Neural crest cell (in vitro differentiated cells): ENCODE results near the gene CORO2A. TPM values are rescaled to one million over a fixed set of nuclear protein-coding genes. Genes with fewer than 3 reads are reported as not detected.

Experiments used
- DNase-seq: peaks from one replicate; pipeline ENCODE4 v3.0.0; 2021; ENCODE audit warnings: low read depth, mixed read lengths, low spot score
- H3K27ac Mint-ChIP-seq: one replicate; pipeline ENCODE4 v1.8.0; 2021; ENCODE audit warnings: mild to moderate bottlenecking, mixed read lengths; ENCODE audit not compliant: unreplicated experiment
- H3K27me3 Mint-ChIP-seq: 2 replicates; pipeline ENCODE4 v1.8.0; 2021; ENCODE audit warnings: low read depth, mild to moderate bottlenecking, mixed read lengths
- H3K36me3 Mint-ChIP-seq: 2 replicates; pipeline ENCODE4 v1.8.0; 2021; ENCODE audit warnings: low read depth, mild to moderate bottlenecking, mixed read lengths
- H3K4me1 Mint-ChIP-seq: 2 replicates; pipeline ENCODE4 v1.8.0; 2021; ENCODE audit warnings: mixed read lengths
- H3K4me3 Mint-ChIP-seq: one replicate; pipeline ENCODE4 v1.8.0; 2021; ENCODE audit warnings: mild to moderate bottlenecking, mixed read lengths
- H3K9me3 Mint-ChIP-seq: 2 replicates; pipeline ENCODE4 v1.8.0; 2021; ENCODE audit warnings: mixed read lengths
- total RNA-seq: library from RNA; stranded (reverse); gene quantifications from 2 replicates; pipeline ENCODE4 v1.2.1, GENCODE V29; 2021
- TF ChIP-seq, protein P1 (sequence below): fragments of 200-600 bp; sonication (generic); conservative IDR thresholded peaks from 2 replicates; pipeline ENCODE4 v1.5.0; 2021; ENCODE audit warnings: antibody characterized with exemption, mild to moderate bottlenecking

The CORO2A gene
- total RNA-seq, 1 donor from 2014 or later: 9.3 TPM

DNA sequence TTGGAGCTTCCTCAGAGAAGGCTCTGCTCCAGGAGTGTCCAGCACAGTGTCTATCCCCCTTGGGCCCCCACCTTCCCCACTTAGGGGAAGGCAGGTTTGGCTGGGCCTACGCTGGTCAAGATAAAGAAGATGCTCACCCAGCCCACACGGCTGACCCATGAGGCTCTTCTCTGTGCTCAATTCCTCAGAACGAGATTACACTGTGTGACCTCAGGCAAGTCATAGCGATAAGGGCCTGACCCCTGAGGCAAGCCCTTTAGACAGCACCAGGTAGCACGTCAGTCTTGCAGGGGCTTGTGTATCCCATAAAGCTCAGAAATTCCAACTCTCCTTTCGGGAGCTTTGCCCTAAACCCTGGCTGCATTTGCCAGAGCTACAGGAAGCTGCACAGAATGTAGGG, 32.6 kb downstream of the CORO2A start:
- TF ChIP-seq, protein P1, sequence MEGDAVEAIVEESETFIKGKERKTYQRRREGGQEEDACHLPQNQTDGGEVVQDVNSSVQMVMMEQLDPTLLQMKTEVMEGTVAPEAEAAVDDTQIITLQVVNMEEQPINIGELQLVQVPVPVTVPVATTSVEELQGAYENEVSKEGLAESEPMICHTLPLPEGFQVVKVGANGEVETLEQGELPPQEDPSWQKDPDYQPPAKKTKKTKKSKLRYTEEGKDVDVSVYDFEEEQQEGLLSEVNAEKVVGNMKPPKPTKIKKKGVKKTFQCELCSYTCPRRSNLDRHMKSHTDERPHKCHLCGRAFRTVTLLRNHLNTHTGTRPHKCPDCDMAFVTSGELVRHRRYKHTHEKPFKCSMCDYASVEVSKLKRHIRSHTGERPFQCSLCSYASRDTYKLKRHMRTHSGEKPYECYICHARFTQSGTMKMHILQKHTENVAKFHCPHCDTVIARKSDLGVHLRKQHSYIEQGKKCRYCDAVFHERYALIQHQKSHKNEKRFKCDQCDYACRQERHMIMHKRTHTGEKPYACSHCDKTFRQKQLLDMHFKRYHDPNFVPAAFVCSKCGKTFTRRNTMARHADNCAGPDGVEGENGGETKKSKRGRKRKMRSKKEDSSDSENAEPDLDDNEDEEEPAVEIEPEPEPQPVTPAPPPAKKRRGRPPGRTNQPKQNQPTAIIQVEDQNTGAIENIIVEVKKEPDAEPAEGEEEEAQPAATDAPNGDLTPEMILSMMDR: no peak
- DNase-seq: no peak
- H3K4me1 Mint-ChIP-seq: peaks cover 6% of the 10 kb centered on the region
- no peak overlapping the region for H3K27ac Mint-ChIP-seq
- no peaks in the 10 kb centered on the region for H3K9me3 Mint-ChIP-seq
- H3K36me3 Mint-ChIP-seq: no peaks in the 10 kb centered on the region
- no peak overlapping the region for H3K4me3 Mint-ChIP-seq
- H3K27me3 Mint-ChIP-seq: no peaks in the 10 kb centered on the region

DNA sequence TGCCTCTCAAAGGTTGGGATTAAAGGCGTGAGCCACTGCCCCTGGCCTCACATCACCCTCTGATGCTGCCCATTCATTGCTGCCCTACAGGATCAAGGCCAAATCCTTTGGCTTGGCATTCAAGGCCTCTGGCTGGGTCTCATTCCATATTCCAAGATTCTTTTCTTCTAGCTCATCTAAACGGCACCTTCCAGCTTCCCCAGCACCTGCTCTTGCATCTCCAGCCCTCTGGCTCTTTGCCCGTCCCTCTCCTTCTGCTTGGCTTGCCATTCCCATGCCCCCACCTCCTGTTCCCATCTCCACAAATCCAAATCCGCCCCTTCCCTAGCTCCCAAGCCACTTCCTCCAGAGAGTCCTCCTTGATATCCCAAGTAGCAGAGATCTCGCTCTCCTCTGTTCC, 33.1 kb downstream of the CORO2A start:
- H3K4me1 Mint-ChIP-seq: peaks cover 6% of the 10 kb centered on the region
- no peaks in the 10 kb centered on the region for H3K36me3 Mint-ChIP-seq
- no peak overlapping the region for H3K4me3 Mint-ChIP-seq
- DNase-seq: no peak
- no peaks in the 10 kb centered on the region for H3K9me3 Mint-ChIP-seq
- H3K27ac Mint-ChIP-seq: no peak overlapping the region
- no peaks in the 10 kb centered on the region for H3K27me3 Mint-ChIP-seq
- TF ChIP-seq, protein P1: no peak

DNA sequence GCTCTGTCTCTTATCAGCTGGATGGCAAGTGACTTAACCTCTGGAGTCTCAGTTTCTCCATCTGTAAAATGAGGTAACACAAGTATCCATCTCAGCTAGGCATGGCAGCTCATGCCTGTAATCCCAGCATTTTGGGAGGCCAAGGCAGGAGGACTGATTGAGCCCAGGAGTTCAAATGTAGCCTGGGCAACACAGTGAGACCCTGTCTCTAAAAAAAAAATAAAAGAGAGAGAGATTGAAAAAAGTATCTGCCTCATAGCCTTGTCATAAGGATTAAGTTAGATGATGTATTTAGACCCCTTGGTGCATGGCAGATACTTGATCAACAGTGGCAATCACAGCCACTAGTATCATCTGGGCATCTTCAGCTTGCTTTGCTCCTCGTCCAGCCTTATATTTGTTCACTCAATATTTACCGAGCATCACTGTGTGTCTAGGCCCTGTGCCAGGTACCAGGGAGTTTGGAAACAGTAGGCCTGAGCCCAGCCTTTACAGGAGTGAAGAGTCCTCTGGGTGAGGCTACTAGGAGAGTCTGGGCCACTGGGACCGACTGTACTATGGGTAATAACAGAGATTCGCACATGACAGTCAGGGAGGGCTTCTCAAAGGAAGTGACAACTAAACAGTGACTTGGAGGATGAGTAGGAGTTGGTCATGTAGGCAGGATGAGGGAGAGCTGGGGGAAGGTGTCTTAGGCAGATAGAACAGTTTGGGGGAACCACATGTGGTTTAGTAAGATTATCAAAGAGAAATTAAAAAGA, 34.2 kb downstream of the CORO2A start:
- H3K36me3 Mint-ChIP-seq: no peaks in the 10 kb centered on the region
- no peaks in the 10 kb centered on the region for H3K27me3 Mint-ChIP-seq
- no peak overlapping the region for H3K4me3 Mint-ChIP-seq
- TF ChIP-seq, protein P1: no peak
- no peak overlapping the region for H3K27ac Mint-ChIP-seq
- DNase-seq: no peak
- no peaks in the 10 kb centered on the region for H3K9me3 Mint-ChIP-seq
- peaks cover 6% of the 10 kb centered on the region for H3K4me1 Mint-ChIP-seq

- Mint-ChIP-seq H3K9me3 (no peaks in the 10 kb centered on the region), H3K4me3 (no peak overlapping the region), H3K27me3 (no peaks in the 10 kb centered on the region), H3K27ac (peak overlapping the region; percentile 72), H3K4me1 (peaks cover 4% of the 10 kb centered on the region), H3K36me3 (no peaks in the 10 kb centered on the region)
- DNase-seq: no peak
- TF ChIP-seq, protein P1: no peak
Measured at GRCh38 chr9:98157372-98157771, 35.1 kb downstream of the CORO2A start.

DNA sequence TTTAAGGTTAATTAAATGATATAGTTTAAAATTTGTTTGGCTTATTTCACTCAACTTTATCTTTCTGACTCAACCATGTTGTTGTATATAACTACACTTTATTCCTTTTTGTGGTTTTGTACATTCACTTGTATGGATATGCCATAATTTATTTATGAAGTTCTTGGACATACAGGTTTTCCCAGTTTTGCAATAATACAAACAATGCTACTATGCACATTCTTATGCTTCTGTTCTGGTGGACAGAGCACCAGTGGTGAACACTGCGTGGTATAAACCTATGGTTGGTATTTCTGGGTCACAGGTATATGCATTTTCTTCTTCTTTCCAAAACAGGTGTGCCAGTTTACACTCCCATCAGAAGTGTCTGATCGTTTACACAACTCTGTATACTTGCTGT, 37.8 kb downstream of the CORO2A start:
- TF ChIP-seq, protein P1: no peak
- Mint-ChIP-seq H3K27me3 (no peaks in the 10 kb centered on the region), H3K27ac (no peak overlapping the region), H3K36me3 (no peaks in the 10 kb centered on the region), H3K4me1 (peaks cover 8% of the 10 kb centered on the region), H3K4me3 (no peak overlapping the region), H3K9me3 (no peaks in the 10 kb centered on the region)
- DNase-seq: no peak
